ENCODE measurements around the gene SHKBP1. TPM values are rescaled to one million over a fixed set of nuclear protein-coding genes. Genes with fewer than 3 reads are reported as not detected.

Gene SHKBP1
- total RNA-seq, 4 donors from 2014 or later: 33.3 to 52.1 (median 42.9) TPM

DNA sequence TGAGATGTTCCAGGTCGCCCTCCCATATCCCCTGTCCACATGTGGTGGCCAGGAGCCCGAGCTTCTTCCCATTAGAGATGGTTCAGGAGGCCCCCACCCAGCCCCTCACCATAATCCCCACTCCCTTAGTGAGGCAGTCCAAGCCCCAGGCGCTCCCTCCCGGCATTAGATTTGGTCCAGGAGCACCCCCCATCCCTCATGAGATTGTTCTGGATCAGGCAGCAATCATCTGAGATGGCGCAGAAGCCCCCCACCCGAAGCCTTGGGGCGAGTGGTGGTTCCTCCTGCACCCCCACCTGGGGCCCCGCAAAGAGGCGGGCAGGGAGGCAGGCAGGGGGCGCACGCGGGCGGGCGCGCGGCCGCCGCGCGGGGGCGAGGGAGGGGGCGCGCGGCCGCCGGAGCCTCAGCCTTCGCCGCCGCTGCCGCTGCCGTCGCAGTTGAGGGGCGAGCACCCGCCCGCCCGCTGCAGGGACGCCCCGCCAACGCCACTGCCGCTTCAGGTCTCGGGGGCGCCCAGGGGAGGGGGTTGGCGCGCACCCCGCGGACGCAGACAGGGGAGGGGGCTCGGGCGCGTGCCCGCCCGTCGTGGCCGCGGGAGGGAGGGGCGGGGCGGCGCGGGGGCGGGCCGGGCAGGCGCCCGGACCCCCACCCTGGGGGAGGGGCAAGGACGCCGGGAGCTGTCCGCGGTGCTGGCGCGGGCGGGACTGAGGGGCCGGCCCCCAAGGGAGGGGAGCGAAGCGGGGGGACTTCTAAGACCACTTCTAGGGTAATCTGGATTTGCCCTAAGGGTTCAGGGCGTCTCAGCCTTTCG lies 46.4 kb upstream of the SHKBP1 start:
- 0 to 50% methylated on average over 1 to 4 of the region's 75 CpGs for WGBS, 2 donors
- TF ChIP-seq POLR2A (IDR thresholded peaks at IDR 0.05): no peak
- TF ChIP-seq, protein P1, sequence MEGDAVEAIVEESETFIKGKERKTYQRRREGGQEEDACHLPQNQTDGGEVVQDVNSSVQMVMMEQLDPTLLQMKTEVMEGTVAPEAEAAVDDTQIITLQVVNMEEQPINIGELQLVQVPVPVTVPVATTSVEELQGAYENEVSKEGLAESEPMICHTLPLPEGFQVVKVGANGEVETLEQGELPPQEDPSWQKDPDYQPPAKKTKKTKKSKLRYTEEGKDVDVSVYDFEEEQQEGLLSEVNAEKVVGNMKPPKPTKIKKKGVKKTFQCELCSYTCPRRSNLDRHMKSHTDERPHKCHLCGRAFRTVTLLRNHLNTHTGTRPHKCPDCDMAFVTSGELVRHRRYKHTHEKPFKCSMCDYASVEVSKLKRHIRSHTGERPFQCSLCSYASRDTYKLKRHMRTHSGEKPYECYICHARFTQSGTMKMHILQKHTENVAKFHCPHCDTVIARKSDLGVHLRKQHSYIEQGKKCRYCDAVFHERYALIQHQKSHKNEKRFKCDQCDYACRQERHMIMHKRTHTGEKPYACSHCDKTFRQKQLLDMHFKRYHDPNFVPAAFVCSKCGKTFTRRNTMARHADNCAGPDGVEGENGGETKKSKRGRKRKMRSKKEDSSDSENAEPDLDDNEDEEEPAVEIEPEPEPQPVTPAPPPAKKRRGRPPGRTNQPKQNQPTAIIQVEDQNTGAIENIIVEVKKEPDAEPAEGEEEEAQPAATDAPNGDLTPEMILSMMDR (IDR thresholded peaks at IDR 0.05): peak in 2 of 6 experiments; percentile 8 to 34
- intact Hi-C loops (cut with DNase I): no loop called here
- peaks cover 0 to 14% of the 10 kb centered on the region in 2 donors for H3K4me1 ChIP-seq
- no peaks in the 10 kb centered on the region for H3K9me3 ChIP-seq
- H3K36me3 ChIP-seq: no peaks in the 10 kb centered on the region
- no peaks in the 10 kb centered on the region for H3K27me3 ChIP-seq
- no peak overlapping the region for H3K27ac ChIP-seq
- H3K4me3 ChIP-seq (replicated peaks in 1 of 3): no peak overlapping the region
- peak; percentile 23 to 28 for DNase-seq

DNA sequence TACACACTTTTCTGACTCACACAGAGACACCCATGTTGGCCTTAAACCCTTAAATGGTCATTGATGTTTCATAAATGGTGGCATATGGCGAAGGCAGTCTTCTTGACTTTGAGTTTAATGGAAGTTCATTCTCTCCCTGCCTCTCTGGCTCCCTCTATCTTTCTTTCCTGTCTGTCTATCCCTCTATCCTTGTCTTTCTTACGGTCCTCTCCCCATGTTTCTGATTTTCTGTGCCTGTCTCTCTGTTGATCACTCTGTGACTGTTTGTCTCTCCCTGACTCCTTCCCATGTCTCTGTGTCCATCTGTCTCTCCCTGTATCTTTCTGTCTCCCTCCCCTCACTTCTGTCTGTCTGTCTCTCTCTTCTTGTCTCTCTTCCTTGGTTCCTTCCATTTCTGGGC lies 43.2 kb upstream of the SHKBP1 start:
- WGBS, 2 donors: 88 to 90% methylated on average over 2 of the region's 2 CpGs
- no peak for DNase-seq
- no peaks in the 10 kb centered on the region for H3K9me3 ChIP-seq
- intact Hi-C loops (cut with DNase I): no loop called here
- H3K27ac ChIP-seq: no peak overlapping the region
- no peaks in the 10 kb centered on the region for H3K36me3 ChIP-seq
- peaks cover 0 to 14% of the 10 kb centered on the region in 2 donors for H3K4me1 ChIP-seq
- H3K27me3 ChIP-seq: no peaks in the 10 kb centered on the region
- no peak overlapping the region for H3K4me3 ChIP-seq (replicated peaks in 1 of 3)
- TF ChIP-seq, protein P1 (IDR thresholded peaks at IDR 0.05): no peak
- TF ChIP-seq POLR2A (IDR thresholded peaks at IDR 0.05): no peak

DNA sequence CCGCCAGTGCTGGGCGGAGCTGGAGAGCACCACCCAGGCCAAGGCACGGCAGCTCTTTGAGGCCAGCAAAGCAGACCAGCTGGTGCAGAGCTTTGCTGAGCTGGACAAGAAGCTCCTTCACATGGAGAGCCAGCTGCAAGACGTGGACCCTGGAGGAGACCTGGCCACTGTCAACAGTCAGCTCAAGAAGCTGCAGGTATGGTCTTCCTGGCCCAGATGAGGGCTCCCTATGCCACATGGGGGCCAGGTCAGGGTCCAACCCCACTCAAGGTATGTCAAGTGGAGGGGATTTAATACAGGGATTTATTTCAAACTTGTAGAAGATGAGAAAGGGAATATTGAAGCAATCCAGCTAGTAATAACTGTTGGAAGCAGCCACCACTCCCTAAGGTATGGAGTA lies 42.5 kb upstream of the SHKBP1 start:
- TF ChIP-seq, protein P1 (IDR thresholded peaks at IDR 0.05): no peak
- no peak for TF ChIP-seq POLR2A (IDR thresholded peaks at IDR 0.05)

DNA sequence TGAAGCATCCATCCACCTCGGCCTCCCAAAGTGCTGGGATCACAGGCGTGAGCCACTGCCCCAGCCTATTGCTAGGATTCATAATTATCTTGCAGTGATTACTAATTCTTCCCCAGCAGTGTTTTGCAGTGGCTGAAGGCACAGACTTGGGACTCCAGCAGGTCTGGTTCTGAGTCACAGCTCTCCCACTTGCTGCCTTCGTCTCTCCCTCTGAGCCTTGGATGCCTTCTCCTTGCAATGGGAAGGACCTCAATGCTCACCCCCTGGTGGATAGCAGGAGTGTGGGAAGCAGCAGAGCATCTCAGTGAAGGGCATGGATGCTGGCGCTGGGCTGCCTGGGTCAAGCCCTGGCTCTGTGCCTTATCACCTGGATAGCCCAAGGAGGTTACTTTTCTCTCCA lies 37.6 kb upstream of the SHKBP1 start:
- intact Hi-C loops (cut with DNase I): no loop called here
- Histone ChIP-seq H3K4me1 (no peaks in the 10 kb centered on the region), H3K36me3 (no peaks in the 10 kb centered on the region), H3K27ac (no peak overlapping the region), H3K9me3 (no peaks in the 10 kb centered on the region), H3K4me3 (replicated peaks in 1 of 3) (no peak overlapping the region), H3K27me3 (no peaks in the 10 kb centered on the region)
- TF ChIP-seq, protein P1 (IDR thresholded peaks at IDR 0.05): no peak
- TF ChIP-seq POLR2A (IDR thresholded peaks at IDR 0.05): no peak
- DNase-seq: no peak
- WGBS, 2 donors: 53 to 68% methylated on average over 2 to 4 of the region's 4 CpGs

More for the DNA sequence above, 42.5 kb upstream of the SHKBP1 start:
- Histone ChIP-seq H3K36me3 (no peaks in the 10 kb centered on the region), H3K9me3 (no peaks in the 10 kb centered on the region), H3K27me3 (no peaks in the 10 kb centered on the region), H3K4me3 (replicated peaks in 1 of 3) (no peak overlapping the region), H3K4me1 (peaks cover 0 to 14% of the 10 kb centered on the region in 2 donors), H3K27ac (no peak overlapping the region)
- intact Hi-C loops (cut with DNase I): no loop called here
- DNase-seq: no peak
- 77 to 86% methylated on average over 4 of the region's 4 CpGs for WGBS, 2 donors

DNA sequence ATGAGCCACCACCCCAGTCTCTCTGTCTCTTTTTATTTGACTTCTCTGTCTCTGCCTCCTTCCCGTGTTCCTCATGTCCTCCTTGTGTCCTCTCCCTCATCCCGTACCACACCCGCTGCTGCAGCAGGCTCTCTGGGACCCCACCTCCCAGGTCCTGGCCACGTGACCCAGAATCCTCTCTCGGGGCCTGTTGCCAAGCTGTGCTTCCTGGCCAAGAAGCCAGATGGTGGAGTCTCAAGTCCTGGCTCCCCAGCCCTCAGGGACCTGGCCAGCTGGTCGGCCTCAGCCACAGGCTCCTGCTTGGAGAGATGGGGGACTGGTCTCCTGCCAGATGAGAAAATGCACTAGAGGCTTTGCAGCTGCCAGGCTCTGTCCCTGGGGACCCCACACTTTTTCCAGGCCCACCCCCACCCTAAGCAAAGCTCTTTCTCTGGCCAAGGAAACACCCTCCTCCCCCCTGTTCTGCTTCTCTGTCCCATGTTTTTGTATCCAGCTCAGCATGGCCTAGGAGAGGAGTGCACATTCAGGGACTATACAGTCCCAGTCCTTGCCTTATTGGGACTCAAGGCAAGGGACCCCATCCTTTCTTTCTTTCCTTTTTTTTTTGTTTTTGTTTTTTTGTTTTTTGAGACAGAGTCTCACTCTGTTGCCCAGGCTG lies 34.3 kb upstream of the SHKBP1 start:
- Histone ChIP-seq H3K27ac (no peak overlapping the region), H3K9me3 (no peaks in the 10 kb centered on the region), H3K4me1 (no peaks in the 10 kb centered on the region), H3K27me3 (no peaks in the 10 kb centered on the region), H3K36me3 (no peaks in the 10 kb centered on the region), H3K4me3 (replicated peaks in 1 of 3) (no peak overlapping the region)
- DNase-seq: no peak
- 60% methylated on average over 6 of the region's 6 CpGs for WGBS, 2 donors
- TF ChIP-seq POLR2A (IDR thresholded peaks at IDR 0.05): no peak
- TF ChIP-seq, protein P1 (IDR thresholded peaks at IDR 0.05): no peak
- intact Hi-C loops (cut with DNase I): no loop called here
